GM13976 (cell line): ENCODE data around the gene CCNQ.

ENCODE experiments used
- DNase-seq: peaks from one replicate; pipeline ENCODE4 v3.0.0; 2012; ENCODE audit warnings: low spot score
- CTCF ChIP-seq: IDR thresholded peaks from 2 replicates; pipeline ENCODE4 v1.5.1; 2012; ENCODE audit warnings: borderline replicate concordance, mild to moderate bottlenecking; ENCODE audit not compliant: insufficient read depth; ENCODE audit errors: extremely low read depth, missing control alignments, control extremely low read depth
- in situ Hi-C: fragments of 300-500 bp; cut with MboI; formaldehyde crosslinking; loops from one replicate; pipeline ENCODE4 v1.12.0; 2022; ENCODE audit warnings: low sequenced_read_pairs, mixed read lengths, inconsistent platforms; ENCODE audit not compliant: unreplicated experiment

The CCNQ gene

GRCh38 chrX:153632595-153632946 lies 33.6 kb upstream of the CCNQ start:
- in situ Hi-C loops, result no loop called here

GRCh38 chrX:153631907-153632594 lies 33.1 kb upstream of the CCNQ start:
- DNase-seq, result no peak
- no peak for TF ChIP-seq CTCF
- in situ Hi-C loops, result no loop called here

More at GRCh38 chrX:153632595-153632946, 33.6 kb upstream of the CCNQ start:
- DNase-seq, result no peak
- TF ChIP-seq CTCF, result no peak

- in situ Hi-C loops, result no loop called here
- TF ChIP-seq CTCF, result no peak
- no peak for DNase-seq
Measured at GRCh38 chrX:153631346-153631745, 32.4 kb upstream of the CCNQ start.

DNA sequence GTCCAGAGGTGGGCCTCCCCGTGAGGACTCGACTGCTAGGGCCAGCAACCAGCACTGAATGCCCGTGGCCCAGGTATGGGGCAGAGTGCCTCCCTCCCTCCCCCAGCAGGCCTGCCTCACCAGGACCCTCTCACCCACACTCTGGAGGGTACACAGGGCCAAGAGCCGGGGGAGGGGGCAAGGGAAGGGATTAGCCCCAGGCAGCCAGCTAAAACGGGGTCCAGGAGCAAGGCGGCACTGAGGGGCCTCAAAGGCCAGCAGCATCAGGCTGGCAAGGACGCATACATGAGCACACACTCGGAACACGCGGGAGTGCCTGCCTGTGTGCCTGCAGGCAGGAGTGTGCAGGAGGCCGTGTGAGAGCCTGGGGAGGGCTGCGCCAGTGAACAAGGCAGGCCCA lies 29.7 kb upstream of the CCNQ start:
- DNase-seq, result no peak
- in situ Hi-C loops, result no loop called here
- no peak for TF ChIP-seq CTCF

DNA sequence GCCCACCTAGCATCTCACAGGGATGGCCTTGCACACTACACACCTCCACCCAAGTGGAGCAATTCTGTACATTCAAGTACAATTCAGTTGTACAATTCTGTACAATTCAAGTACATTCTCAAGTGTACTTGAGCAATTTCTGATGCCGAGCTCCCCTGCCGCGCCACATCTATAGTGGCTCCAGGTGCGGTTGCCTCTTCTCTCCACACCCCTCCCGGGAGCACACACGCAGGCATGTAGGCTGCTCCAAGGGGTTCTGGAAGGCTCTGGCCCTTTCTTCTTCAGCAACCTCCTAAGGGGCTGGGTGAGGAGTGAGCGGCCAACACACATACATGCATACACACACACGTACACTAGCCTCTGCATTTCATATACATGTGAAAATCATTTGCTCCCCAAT lies 29.2 kb upstream of the CCNQ start:
- in situ Hi-C loops, result no loop called here
- no peak for TF ChIP-seq CTCF

DNA sequence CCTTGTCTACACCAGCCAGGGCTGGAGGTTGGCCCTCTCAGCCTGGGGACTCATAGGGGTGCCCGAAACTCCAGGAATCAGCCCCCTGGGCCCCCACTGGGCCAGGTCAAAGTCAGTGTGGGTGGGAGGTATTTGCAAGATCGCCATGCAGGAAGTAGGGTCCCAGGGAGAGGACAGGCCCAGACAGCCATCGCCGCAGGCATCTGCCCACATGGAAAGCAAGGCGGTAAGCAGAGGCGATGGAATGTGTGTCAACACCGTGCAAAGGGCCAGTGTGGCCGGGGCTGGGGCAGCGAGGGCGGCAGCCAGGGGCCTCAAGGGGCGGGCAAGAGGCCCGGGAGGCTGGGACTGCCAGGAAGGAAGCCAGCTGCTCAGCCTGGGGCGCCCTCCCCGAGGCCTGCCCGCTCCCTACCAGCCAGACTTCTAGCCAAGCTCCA lies 28.8 kb upstream of the CCNQ start:
- no peak for TF ChIP-seq CTCF
- in situ Hi-C loops, result no loop called here
- no peak for DNase-seq

More for the DNA sequence above, 29.2 kb upstream of the CCNQ start:
- no peak for DNase-seq
